Mammary epithelial cell (primary cell): ENCODE measurements around the gene NGB.

Experiments used
- CTCF ChIP-seq, 2 donors: IDR thresholded peaks in 1 of 2; conservative IDR thresholded peaks in 1 of 2; 2 replicates each; pipeline ENCODE4 v1.5.1; 2011 to 2012; ENCODE audit warnings: inconsistent platforms in 2 of 2, low read length in 2 of 2, mild to moderate bottlenecking in 2 of 2, control low read depth in 1 of 2, low read depth in 1 of 2; ENCODE audit not compliant: insufficient read depth in 1 of 2; ENCODE audit errors: extremely low read depth in 1 of 2
- EZH2 ChIP-seq: IDR thresholded peaks from 2 replicates; pipeline ENCODE4 v1.6.1; 2012; ENCODE audit warnings: low read length, inconsistent platforms, borderline replicate concordance

- TF ChIP-seq CTCF (conservative IDR thresholded peaks at IDR 0.05 in 1 of 2, IDR thresholded peaks at IDR 0.05 in 1 of 2; ENCODE audit: extremely low read depth in 1 of 2, insufficient read depth in 1 of 2, low read depth in 1 of 2, low read length in 2 of 2) (no peak), EZH2 (no peak)
Observed at GRCh38 chr14:77266336-77266735, 4.7 kb downstream of the NGB start.
